GM18870 (cell line): Measurements from ENCODE around the gene RGPD3.
"Not testable (repeated sequence)": the region's sequence is repeated elsewhere in the genome, so short reads cannot be mapped to it uniquely, and the experiment has no call there.

Experiments used
- ATAC-seq: cut with Tn5 transposase; IDR thresholded peaks from one replicate; pipeline ENCODE4 v1.9.1; 2021; ENCODE audit warnings: moderate library complexity; ENCODE audit not compliant: unreplicated experiment

Gene RGPD3

DNA sequence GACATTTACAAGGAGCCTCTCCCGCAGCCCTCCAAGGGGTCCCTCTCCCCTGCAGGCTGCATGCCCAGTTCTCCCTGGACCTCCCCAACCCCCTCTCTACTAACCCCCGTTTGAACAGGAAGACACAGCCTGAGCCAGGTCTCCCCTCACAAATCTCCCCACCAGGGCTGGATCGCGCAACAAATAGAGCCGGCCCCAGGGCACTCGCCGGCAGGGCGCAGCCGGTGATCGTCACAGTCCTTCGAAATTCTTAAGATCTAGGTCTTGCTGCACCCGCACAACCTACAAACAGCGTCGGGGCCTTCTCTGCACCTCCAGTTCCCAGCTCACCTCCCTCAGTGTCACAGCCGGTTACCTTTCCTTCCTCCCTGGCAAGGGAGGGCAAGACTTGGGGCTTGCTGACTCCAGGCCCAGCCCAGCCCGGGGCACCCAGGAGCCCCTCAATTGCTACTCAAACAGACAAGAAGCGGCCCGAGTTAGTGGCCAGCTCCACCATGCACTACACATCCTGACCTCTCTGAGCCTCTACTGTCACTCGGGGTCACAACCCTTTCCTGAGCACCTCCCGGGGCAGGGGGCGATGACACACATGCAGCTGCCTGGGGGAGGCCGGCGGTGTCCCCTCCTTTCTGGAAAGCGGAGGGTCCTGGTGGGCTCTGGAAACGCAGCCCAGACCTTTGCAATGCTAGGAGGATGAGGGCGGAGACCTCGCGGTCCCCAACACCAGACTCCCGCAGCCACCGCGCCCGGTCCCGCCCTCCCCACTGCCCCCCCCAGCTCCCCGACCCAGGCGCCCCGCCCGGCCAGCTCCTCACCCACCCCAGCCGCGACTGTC is 18.6 kb upstream of the RGPD3 start, which contains the start of gene CD8B2:
Gene CD8B2, plus strand, starts transcription at position 814 of the 835 bp plus-strand sequence. CDS start 63 bp downstream, outside the sequence.
- not testable (repeated sequence) for ATAC-seq

DNA sequence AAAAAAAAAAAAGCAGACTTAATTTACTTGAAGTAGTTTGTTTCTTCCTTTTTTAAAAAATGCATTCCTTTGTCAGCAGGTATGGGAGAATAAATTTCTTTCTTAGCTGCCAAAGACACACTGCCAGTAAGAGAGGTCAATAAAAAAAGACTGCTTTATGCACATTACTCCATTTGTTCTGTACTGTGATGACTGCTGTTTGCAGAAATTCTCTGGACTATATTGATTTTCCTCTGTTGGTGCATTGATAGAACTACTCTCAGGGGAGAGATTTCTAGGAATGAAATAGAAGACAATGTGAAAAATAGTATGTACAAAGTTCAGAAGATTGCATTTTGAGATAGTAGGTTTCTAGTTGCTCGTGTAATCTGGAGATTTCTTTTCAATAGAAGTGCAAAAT is 11.3 kb upstream of the RGPD3 start:
- not testable (repeated sequence) for ATAC-seq

DNA sequence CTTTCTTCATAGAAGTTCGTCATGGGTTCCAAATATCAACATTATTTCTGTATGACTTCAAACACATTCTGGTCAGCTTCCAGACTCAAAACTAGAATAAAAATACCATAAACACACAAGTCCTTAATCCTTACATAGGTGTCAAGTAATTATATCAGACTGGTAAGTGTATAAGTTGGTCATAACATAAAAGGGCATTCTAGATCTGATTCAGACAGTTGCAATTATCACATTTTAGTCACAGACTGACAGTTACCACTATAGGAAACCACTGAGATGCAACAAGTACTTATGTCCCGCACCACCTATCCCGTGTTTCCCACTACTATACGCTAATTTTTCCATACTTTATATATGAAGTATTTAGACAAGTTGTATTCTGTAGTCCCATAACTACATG is 9.4 kb upstream of the RGPD3 start:
- not testable (repeated sequence) for ATAC-seq

DNA sequence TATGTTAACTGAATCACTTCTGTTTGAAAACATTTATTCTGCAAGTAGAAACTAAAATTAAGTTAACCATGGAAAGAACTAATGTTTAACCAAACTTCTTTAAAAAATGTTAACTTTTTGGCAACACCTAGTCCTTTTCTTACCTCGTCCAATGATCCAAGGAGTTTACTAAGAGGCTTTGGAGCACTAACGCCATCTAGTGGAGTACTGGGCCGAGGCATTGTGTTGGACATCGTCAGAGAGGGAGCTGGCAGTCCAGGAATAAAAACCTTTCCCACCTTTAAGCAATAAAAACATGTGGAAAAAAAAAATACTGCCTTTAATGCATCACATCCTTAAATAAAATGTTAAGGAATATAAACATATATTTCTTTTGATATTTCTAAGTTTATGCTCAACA is 2.4 kb upstream of the RGPD3 start:
- ATAC-seq: not testable (repeated sequence)

DNA sequence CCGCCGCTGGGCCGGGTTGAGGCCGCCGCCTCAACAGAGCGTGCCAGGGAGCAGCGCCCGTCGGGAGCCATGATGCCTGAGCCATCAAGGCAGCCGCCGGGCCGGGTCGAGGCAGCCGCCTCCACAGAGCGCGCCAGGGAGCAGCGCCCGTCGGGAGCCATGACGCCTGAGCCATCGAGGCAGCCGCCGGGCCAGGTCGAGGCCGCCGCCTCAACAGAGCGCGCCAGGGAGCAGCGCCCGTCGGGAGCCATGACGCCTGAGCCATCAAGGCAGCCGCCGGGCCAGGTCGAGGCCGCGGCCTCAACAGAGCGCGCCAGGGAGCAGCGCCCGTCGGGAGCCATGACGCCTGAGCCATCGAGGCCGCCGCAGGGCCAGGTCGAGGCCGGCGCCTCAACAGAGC is 697 bp downstream of the RGPD3 start:
- ATAC-seq: not testable (repeated sequence)

DNA sequence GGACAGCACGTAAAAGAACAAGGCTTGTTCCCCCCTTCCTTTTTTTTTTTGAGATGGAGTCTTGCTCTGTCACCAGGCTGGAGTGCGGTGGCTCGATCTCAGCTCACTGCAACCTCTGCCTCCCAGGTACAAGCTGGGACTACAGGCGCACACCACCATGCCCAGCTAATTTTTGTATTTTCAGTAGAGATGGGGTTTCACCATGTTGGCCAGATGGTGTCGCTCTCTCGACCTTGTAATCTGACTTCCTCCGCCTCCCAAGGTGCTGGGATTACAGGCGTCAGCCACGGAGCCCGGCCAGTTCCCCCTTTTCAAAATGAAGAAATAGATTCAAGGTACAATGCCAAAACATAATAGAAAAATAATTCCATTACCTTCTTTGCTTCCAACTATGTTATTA is 6.3 kb downstream of the RGPD3 start:
- not testable (repeated sequence) for ATAC-seq

DNA sequence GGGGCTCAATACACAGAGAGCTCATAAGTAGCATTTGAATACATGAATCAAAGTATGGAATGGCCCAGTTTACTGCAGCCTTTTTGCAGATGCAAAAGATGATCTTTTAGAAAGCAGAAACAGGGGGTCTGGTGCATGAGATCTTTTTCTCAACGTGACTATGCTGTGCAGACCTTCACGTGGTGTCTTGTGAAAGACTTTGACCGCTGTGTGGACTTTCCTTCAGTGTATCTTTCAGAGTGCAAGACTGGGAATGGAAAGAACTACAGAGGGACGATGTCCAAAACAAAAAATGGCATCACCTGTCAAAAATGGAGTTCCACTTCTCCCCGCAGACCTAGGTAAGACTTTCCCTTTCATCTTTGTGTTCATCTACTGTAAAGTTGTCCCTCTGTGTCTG is 77.5 kb downstream of the RGPD3 start:
- not testable (repeated sequence) for ATAC-seq

DNA sequence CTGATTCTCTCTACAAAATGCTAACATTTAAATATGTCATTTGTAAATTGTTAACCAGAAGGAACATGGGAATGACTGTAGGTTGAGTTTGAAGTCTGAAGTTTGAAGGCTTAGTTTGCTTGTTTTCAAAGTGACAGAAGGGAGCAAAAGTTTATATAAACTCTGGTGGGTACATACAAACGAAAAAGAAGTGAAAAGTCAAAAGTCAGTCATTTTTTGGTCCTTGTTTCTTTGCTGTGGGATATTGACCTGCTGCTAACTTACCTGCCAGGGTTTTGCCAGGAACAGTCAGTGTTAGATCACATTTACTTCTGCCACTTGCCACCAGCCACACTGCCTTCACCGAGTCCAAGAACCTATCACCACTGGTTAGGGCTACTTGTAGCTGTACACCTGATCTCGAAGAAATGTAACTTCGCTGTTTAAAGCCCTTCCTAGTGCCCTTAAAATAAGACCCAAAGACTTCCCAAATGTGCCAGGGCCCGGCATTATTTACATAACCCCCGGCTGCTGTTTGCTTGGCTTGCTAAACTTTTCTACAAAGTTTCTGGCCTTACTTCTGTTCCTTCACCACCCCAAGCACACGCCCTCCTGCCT is 79.3 kb downstream of the RGPD3 start:
- ATAC-seq: not testable (repeated sequence)

DNA sequence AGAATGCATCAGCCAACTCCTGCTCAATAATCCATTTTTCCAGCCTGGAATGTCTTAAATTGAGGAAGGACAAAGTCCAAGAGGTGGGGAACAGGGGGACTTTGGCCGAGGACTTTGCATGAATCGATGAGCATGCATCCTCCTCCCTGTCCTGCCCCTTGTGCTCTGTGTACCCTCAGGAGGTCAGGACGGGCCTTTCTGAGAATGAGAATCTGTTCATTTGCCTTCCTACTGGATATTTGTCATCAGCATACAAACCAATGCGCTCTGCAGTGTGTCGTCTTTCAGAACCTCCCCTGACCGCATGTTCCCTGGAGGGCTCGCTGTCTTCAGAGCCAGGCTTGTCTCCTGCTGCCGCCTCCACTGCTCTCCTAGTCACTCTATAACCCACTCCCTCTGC is 83.7 kb downstream of the RGPD3 start:
- not testable (repeated sequence) for ATAC-seq

DNA sequence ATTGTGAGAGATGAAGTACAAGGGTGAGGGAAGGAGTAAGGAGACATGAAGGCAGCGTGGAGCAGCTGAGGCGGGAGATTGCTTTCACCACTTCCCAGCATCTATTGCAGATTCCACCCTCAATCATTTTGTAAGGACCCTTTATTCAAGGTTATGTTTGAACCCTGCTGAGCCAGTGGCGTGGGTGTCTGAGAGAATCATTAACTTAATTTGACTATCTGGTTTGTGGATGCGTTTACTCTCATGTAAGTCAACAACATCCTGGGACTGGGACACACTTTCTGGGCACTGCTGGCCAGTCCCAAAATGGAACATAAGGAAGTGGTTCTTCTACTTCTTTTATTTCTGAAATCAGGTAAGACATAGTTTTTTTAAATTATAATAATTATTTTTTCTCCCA is 86.3 kb downstream of the RGPD3 start:
- not testable (repeated sequence) for ATAC-seq

DNA sequence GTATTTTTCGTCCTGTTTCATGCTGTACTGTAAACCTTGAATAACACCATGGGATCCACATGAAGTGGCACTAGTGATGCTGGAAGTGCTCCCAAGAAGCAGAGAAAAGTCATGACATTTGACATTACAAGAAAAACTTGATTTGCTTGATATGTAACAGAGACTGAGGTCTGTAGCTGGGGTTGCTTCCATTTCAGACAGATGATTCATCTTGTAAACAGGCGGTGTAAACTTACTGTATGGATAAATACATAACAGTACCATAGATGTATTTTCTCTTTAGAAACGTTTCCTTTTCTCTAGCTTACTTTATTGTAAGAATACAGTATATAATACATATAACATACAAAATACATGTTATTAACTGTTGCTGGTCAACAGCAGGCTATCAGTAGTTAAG is 88.6 kb downstream of the RGPD3 start:
- ATAC-seq: not testable (repeated sequence)

DNA sequence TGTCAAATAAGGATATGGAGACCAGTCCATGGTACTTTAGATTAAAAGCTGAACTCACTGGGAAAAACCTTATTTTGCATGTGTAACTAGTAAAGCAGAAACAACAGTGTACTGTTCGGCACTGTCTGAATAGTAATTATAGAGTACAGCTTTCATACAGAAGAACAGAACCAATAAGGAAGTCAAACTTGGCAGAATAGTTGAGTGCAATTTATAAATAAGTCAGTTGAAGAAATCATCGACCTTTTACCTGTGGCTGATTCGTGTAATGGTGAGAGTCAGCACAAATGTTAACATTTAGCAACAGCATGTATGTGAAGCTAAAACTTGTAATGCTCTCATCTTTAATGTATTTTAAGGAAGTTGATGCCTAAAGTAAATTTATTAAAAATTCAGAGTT is 99.0 kb downstream of the RGPD3 start:
- not testable (repeated sequence) for ATAC-seq

DNA sequence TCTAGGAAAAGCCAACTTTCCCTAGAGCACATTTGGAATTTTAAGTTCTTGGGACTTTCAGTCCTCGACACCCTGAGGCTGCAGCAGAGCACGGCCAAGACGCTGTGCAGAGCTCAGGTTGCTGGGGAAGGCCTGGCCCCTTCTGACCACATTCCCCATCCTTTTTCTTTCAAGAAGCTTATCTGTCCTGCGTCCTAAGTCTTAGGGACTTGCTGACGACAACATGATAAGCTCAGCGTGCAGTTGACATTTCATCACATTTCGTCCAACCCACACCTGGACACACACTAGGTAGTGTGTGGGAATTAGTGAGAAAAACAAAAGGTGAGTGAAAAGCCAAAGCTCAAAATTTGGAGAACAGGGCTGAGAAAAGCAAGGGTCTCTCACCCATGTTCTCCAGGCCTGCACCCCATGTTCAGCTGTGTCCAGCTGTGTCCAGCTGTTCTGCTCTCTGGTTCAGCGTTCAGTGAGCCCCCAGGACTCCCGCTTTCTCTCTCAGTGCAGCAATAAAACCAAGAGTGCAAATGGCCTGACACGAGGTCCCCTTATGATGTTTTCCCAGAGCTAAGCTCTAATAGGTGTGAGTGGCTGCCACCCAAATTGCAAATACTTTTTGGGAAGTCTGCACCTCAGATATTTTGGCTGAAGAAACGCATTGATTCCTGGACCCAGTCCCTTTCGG is 101.9 kb downstream of the RGPD3 start:
- ATAC-seq: no peak

DNA sequence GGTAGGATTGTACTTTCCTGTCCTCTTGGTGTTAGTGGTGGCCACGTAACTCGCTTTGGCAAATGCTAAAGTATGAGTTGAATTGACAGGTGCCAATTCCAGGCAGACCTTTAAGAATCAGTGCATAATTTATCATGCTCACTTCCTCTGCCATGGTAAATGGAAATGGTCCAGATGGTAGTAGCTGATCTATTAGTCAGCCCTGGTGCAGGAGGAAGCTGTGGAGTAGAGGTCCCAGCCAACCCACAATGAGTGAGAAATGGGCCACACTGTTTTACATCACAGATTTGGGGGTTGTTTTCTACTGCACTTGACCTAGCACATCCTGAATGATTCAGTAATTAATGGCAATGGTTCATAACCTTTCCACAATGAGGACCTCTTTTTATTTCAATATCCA is 104.4 kb downstream of the RGPD3 start:
- ATAC-seq: no peak

DNA sequence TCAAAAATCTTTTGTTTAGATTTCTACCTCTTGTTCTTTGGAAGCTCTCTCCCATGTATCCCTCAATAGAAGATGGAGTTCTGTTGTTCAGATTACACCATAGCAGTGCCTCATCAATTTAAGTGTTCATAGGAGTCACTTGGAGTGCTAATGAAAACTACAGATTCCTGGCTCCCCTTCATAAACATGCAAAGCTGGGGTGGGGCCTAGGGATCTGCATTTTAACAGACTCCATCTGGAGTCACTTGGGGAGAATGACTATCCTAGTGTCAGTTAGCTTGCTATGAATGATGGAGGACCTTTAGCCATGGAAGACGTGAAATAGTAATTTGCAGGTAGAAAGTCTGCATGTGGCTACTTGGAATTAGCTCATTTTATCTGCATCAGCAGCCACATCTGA is 105.4 kb downstream of the RGPD3 start:
- no peak for ATAC-seq

DNA sequence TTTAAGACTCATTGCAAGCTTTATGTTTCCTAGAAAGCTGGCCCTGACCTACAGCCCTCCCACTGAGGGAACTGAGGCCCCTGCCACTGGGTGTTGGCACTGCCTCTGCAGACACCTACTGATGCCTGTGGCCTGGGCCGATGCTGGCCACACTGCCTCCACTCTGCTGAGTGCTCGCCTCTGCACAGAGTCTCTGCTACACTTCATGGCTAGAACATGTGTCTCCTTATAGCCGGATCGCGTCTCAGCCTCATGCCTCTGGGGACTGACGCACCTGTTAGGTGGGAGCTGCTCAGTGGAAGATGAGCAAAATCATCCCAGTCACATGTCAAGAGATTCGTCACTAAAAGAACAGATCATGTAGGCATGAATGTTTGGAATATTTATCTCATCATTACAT is 108.7 kb downstream of the RGPD3 start:
- no peak for ATAC-seq

DNA sequence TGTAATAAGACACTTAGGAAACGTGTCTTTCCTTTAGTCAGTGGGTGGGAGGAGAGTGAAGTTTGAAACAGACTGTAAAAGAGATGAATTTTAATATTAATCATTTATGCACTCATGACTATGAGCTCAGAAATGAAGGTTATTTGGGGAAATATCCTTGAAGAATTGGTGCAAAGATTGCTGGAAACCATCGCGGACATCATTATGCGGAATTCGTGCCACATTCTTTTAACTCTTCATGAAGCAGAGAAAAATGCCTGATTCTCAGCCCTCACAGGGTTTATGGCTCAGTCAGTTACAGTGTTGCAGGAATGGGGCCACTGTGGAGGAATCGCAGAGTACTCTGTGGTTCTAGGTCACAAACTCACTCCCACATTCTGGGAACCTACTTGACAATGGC is 109.7 kb downstream of the RGPD3 start:
- ATAC-seq: no peak

DNA sequence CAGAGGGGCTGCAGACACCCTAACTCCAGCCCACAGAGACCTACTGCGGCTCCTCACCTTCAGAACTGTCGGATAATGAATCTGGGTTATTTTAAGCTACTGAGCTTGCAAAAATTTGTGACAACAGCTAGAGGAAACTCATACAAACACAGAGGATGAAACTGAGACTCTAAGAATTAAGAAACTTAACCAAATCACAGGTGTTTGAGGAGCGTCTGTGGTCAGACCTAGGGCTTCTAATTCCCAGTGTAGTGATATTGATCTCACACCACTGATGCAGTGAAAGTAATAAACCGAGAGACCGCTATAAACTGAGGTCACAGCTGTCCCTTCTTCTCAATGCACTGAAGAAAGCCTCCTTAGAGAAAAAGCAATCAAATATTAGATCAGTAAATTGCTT is 110.1 kb downstream of the RGPD3 start:
- peak; percentile 97 for ATAC-seq

DNA sequence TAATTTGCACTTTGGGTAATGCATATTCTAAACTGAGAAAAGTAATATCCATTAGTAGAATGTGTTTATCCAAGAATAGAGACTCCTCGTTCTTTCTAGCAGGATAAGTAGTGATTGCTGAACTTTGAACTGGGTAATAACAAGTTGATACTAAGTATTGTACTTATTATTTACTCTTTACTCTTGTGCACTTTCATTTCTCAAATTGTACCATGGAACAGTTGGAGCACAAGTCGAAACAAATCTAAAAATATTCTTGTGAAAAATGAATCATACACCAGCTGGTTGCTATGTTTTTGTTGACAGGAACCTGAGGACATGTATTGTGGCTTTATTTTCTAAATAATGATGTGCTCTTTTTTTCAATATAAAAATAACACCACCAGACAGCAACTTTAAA is 111.9 kb downstream of the RGPD3 start:
- no peak for ATAC-seq

DNA sequence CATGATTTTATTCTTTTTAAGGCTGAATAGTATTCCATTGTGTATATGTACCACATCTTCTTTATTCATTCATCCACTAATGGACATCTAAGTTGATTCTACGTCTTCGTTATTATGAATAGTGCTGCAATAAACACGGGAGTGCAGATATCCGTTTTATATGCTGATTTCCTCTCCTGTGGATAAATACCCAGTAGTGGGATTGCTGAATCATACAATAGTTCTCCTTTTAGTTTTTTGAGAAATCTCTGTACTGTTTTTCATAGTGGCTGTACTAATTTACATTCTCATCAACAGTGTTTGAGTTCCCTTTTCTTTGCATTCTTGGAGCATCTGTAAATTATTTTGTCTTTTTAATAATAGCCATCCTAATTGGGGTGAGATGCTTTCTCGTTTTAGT is 114.5 kb downstream of the RGPD3 start:
- no peak for ATAC-seq

DNA sequence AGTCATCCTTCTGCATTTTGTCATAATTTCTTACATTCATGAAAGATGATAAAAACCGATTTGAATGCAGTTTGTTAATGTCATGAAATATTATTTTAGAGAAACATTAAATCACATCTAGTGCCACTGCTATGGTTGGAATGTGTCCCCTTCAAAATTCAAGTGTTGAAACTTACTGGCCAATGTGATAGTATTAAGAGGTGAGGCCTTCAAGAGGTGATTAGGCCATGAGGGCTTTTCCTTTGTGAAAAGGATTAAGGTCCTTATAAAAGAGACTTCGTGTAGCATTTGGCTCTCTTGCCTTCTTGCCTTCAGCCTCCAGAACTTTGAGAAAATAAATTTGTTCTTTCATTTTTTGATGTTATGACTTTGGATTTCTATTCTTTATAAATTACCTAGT is 117.2 kb downstream of the RGPD3 start:
- no peak for ATAC-seq

DNA sequence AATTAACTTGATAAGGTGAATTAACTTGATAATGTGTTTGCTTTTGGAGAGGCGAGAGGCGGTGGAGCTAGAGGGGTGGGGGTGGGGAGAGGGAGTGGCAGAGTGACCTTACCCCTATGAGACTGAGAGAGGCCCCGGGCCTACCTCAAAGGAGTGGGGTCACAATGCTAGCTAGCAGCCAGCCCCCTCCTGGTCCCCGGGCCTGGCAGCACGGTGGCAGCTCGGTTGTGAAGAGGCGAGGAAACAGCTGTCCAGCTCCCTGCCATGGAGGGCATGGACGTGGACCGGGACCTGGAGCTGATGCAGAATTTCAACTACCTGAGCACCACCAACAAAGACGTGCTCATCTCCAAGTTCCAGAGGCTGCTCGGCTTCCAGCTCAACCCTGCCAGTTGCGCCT is 123.9 kb downstream of the RGPD3 start:
- no peak for ATAC-seq
